Measurements from ENCODE around the gene DLG4. TPM values are rescaled to one million over a fixed set of nuclear protein-coding genes. Genes with fewer than 3 reads are reported as not detected.

The DLG4 gene
- total RNA-seq, 1 experiment from 2014 or later = 38.3 TPM

GRCh38 chr17:7190276-7190917, 29.2 kb downstream of the DLG4 start:
- Histone ChIP-seq H3K79me2 (ENCODE audit: insufficient read depth, low read length) (no peaks in the 10 kb centered on the region), H2BK20ac (ENCODE audit: low read depth, low read length, poor library complexity, severe bottlenecking) (no peak overlapping the region), H4K5ac (ENCODE audit: insufficient read length, low read depth, low read length) (no peak overlapping the region), H4K20me1 (ENCODE audit: control insufficient read depth, insufficient read depth, insufficient read length) (no peaks in the 10 kb centered on the region), H2BK5ac (ENCODE audit: insufficient read length, low read length) (no peak overlapping the region), H2BK120ac (ENCODE audit: low read depth, low read length, poor library complexity, severe bottlenecking) (no peak overlapping the region), H4K91ac (ENCODE audit: insufficient read length, low read depth, low read length) (no peak overlapping the region), H4K8ac (replicated peaks; ENCODE audit: insufficient read length, low read depth, low read length) (no peak overlapping the region), H3K27ac (ENCODE audit: insufficient read length, low read depth, low read length) (no peak overlapping the region), H3K18ac (ENCODE audit: insufficient read length, low read depth, low read length) (no peak overlapping the region), H2BK15ac (ENCODE audit: low read depth, low read length) (no peak overlapping the region), H3K79me1 (ENCODE audit: insufficient read depth, low read depth, low read length, poor library complexity, severe bottlenecking) (no peaks in the 10 kb centered on the region), H3K56ac (ENCODE audit: insufficient read length, low read depth, low read length) (no peak overlapping the region), H2BK12ac (ENCODE audit: insufficient read length, low read depth, low read length) (no peak overlapping the region), H3T11ph (ENCODE audit: low read length) (no peak overlapping the region), H3K4me2 (ENCODE audit: insufficient read depth, insufficient read length, low read length) (no peak overlapping the region), H3K4ac (ENCODE audit: low read depth, low read length) (no peak overlapping the region), H3K14ac (ENCODE audit: insufficient read depth, low read length) (no peak overlapping the region), H3K4me1 (ENCODE audit: insufficient read depth, low read length) (no peaks in the 10 kb centered on the region), H2AFZ (ENCODE audit: low read length) (no peak overlapping the region), H3K9me3 (ENCODE audit: control insufficient read depth, low read depth, low read length) (no peaks in the 10 kb centered on the region), H2AK5ac (ENCODE audit: insufficient read length, low read length) (no peak overlapping the region), H3K9ac (ENCODE audit: extremely low read depth, insufficient read length, low read length) (no peak overlapping the region), H3K23ac (ENCODE audit: insufficient read length, low read depth, low read length) (no peak overlapping the region), H3K27me3 (ENCODE audit: insufficient read depth, low read length) (no peaks in the 10 kb centered on the region), H3K23me2 (ENCODE audit: insufficient read length, low read depth, low read length, poor library complexity, severe bottlenecking) (no peaks in the 10 kb centered on the region)
- no peak for TF ChIP-seq CTCF (conservative IDR thresholded peaks at IDR 0.05)
- Mint-ChIP-seq H3K27me3 (ENCODE audit: low read depth) (no peaks in the 10 kb centered on the region), H3K9me3 (no peaks in the 10 kb centered on the region), H3K36me3 (ENCODE audit: insufficient read depth in 1 of 3, low read depth in 3 of 3) (peaks cover 31 to 53% (median 44%) of the 10 kb centered on the region in 3 experiments), H3K27ac (no peak overlapping the region), H3K4me1 (peaks cover 4 to 6% of the 10 kb centered on the region in 2 experiments; a peak in 1 of 4 replicates), H3K4me3 (no peak overlapping the region)
- no CpG with 5 or more reads among the region's 14 CpGs for WGBS (ENCODE audit: extremely low coverage, insufficient read length, low lambda C conversion rate)
- DNase-seq = peak; percentile 24

Data from H9 (cell line).